Measurements from ENCODE around the gene ELAVL1.

ELAVL1 gene

GRCh38 chr19:7977723-7978040, 27.8 kb downstream of the ELAVL1 start:
- Histone ChIP-seq H3K27me3 (ENCODE audit: low read depth) (no peaks in the 10 kb centered on the region), H3K36me3 (replicated peaks) (peaks cover 93% of the 10 kb centered on the region), H3K4me1 (no peaks in the 10 kb centered on the region), H3K9me3 (no peaks in the 10 kb centered on the region), H3K4me3 (no peak overlapping the region)
- no peak for DNase-seq (ENCODE audit: low spot score in 2 of 2)
- in situ Hi-C loops (cut with MboI; ENCODE audit: low sequenced_read_pairs): no loop called here

GRCh38 chr19:7977021-7977722, 28.3 kb downstream of the ELAVL1 start:
- Histone ChIP-seq H3K4me1 (no peaks in the 10 kb centered on the region), H3K27me3 (ENCODE audit: low read depth) (no peaks in the 10 kb centered on the region), H3K4me3 (no peak overlapping the region), H3K9me3 (no peaks in the 10 kb centered on the region), H3K36me3 (replicated peaks) (peaks cover 91% of the 10 kb centered on the region)
- DNase-seq (ENCODE audit: low spot score in 2 of 2): no peak
- in situ Hi-C loops (cut with MboI; ENCODE audit: low sequenced_read_pairs): no loop called here

- Histone ChIP-seq H3K27me3 (ENCODE audit: low read depth) (no peaks in the 10 kb centered on the region), H3K4me3 (no peak overlapping the region), H3K4me1 (no peaks in the 10 kb centered on the region), H3K9me3 (no peaks in the 10 kb centered on the region), H3K36me3 (replicated peaks) (peaks cover 90% of the 10 kb centered on the region)
- DNase-seq (ENCODE audit: low spot score in 2 of 2): no peak
- in situ Hi-C loops (cut with MboI; ENCODE audit: low sequenced_read_pairs): no loop called here
Measured at GRCh38 chr19:7976461-7976860, 29.0 kb downstream of the ELAVL1 start.

- H3K4me1 ChIP-seq: no peaks in the 10 kb centered on the region
- H3K36me3 ChIP-seq (replicated peaks): peaks cover 89% of the 10 kb centered on the region
- DNase-seq (ENCODE audit: low spot score in 2 of 2): no peak
- in situ Hi-C loops (cut with MboI; ENCODE audit: low sequenced_read_pairs): no loop called here
- H3K4me3 ChIP-seq: no peak overlapping the region
- no peaks in the 10 kb centered on the region for H3K27me3 ChIP-seq (ENCODE audit: low read depth)
- no peaks in the 10 kb centered on the region for H3K9me3 ChIP-seq
Measured at GRCh38 chr19:7975037-7975436, 30.4 kb downstream of the ELAVL1 start.

- H3K36me3 ChIP-seq (replicated peaks): peaks cover 89% of the 10 kb centered on the region
- in situ Hi-C loops (cut with MboI; ENCODE audit: low sequenced_read_pairs): no loop called here
- no peak for DNase-seq (ENCODE audit: low spot score in 2 of 2)
- no peaks in the 10 kb centered on the region for H3K27me3 ChIP-seq (ENCODE audit: low read depth)
- H3K4me3 ChIP-seq: no peak overlapping the region
- H3K9me3 ChIP-seq: no peaks in the 10 kb centered on the region
- H3K4me1 ChIP-seq: no peaks in the 10 kb centered on the region
Measured at GRCh38 chr19:7973883-7974282, 31.6 kb downstream of the ELAVL1 start.

- H3K36me3 ChIP-seq (replicated peaks): peaks cover 89% of the 10 kb centered on the region
- DNase-seq (ENCODE audit: low spot score in 2 of 2): no peak
- H3K27me3 ChIP-seq (ENCODE audit: low read depth): no peaks in the 10 kb centered on the region
- no peaks in the 10 kb centered on the region for H3K9me3 ChIP-seq
- no peaks in the 10 kb centered on the region for H3K4me1 ChIP-seq
- H3K4me3 ChIP-seq: no peak overlapping the region
- in situ Hi-C loops (cut with MboI; ENCODE audit: low sequenced_read_pairs): no loop called here
Measured at GRCh38 chr19:7971553-7972520, 33.6 kb downstream of the ELAVL1 start.

- H3K36me3 ChIP-seq (replicated peaks): peaks cover 89% of the 10 kb centered on the region
- in situ Hi-C loops (cut with MboI; ENCODE audit: low sequenced_read_pairs): no loop called here
- DNase-seq (ENCODE audit: low spot score in 2 of 2): peak; percentile 41 to 73
Measured at GRCh38 chr19:7970716-7971448, 34.6 kb downstream of the ELAVL1 start.

GRCh38 chr19:7969555-7969939, 35.9 kb downstream of the ELAVL1 start:
- H3K36me3 ChIP-seq (replicated peaks): peaks cover 88% of the 10 kb centered on the region
- in situ Hi-C loops (cut with MboI; ENCODE audit: low sequenced_read_pairs): no loop called here
- peak in 1 of 2 experiments; percentile 45 for DNase-seq (ENCODE audit: low spot score in 2 of 2)
- no peaks in the 10 kb centered on the region for H3K4me1 ChIP-seq
- no peaks in the 10 kb centered on the region for H3K27me3 ChIP-seq (ENCODE audit: low read depth)
- no peaks in the 10 kb centered on the region for H3K9me3 ChIP-seq
- H3K4me3 ChIP-seq: no peak overlapping the region

More at GRCh38 chr19:7970716-7971448, 34.6 kb downstream of the ELAVL1 start:
- Histone ChIP-seq H3K27me3 (ENCODE audit: low read depth) (no peaks in the 10 kb centered on the region), H3K4me3 (no peak overlapping the region), H3K9me3 (no peaks in the 10 kb centered on the region), H3K4me1 (no peaks in the 10 kb centered on the region)

GRCh38 chr19:7968796-7969554, 36.5 kb downstream of the ELAVL1 start:
- no peaks in the 10 kb centered on the region for H3K27me3 ChIP-seq (ENCODE audit: low read depth)
- H3K4me3 ChIP-seq: no peak overlapping the region
- H3K36me3 ChIP-seq (replicated peaks): peaks cover 87% of the 10 kb centered on the region
- DNase-seq (ENCODE audit: low spot score in 2 of 2): no peak
- H3K4me1 ChIP-seq: no peaks in the 10 kb centered on the region
- no peaks in the 10 kb centered on the region for H3K9me3 ChIP-seq
- in situ Hi-C loops (cut with MboI; ENCODE audit: low sequenced_read_pairs): no loop called here

GRCh38 chr19:7968008-7968795, 37.2 kb downstream of the ELAVL1 start:
- no peaks in the 10 kb centered on the region for H3K4me1 ChIP-seq
- no peak for DNase-seq (ENCODE audit: low spot score in 2 of 2)
- H3K27me3 ChIP-seq (ENCODE audit: low read depth): no peaks in the 10 kb centered on the region
- in situ Hi-C loops (cut with MboI; ENCODE audit: low sequenced_read_pairs): no loop called here
- no peaks in the 10 kb centered on the region for H3K9me3 ChIP-seq
- peaks cover 87% of the 10 kb centered on the region for H3K36me3 ChIP-seq (replicated peaks)
- no peak overlapping the region for H3K4me3 ChIP-seq

- DNase-seq (ENCODE audit: low spot score in 2 of 2): no peak
- peaks cover 93% of the 10 kb centered on the region for H3K36me3 ChIP-seq (replicated peaks)
- H3K4me1 ChIP-seq: no peaks in the 10 kb centered on the region
- in situ Hi-C loops (cut with MboI; ENCODE audit: low sequenced_read_pairs): no loop called here
- H3K9me3 ChIP-seq: no peaks in the 10 kb centered on the region
- H3K4me3 ChIP-seq: no peak overlapping the region
- H3K27me3 ChIP-seq (ENCODE audit: low read depth): no peaks in the 10 kb centered on the region
Measured at GRCh38 chr19:7965921-7966665, 39.3 kb downstream of the ELAVL1 start.

GRCh38 chr19:7965259-7965841, 40.1 kb downstream of the ELAVL1 start:
- in situ Hi-C loops (cut with MboI; ENCODE audit: low sequenced_read_pairs): no loop called here
- no peak for DNase-seq (ENCODE audit: low spot score in 2 of 2)
- Histone ChIP-seq H3K36me3 (replicated peaks) (peaks cover 87% of the 10 kb centered on the region), H3K9me3 (no peaks in the 10 kb centered on the region), H3K4me3 (no peak overlapping the region), H3K4me1 (no peaks in the 10 kb centered on the region), H3K27me3 (ENCODE audit: low read depth) (no peaks in the 10 kb centered on the region)
